Measurements from ENCODE around the gene APBA1. TPM values are rescaled to one million over a fixed set of nuclear protein-coding genes. Genes with fewer than 3 reads are reported as not detected.

APBA1 gene
- total and polyA plus RNA-seq, 5 donors from 2014 or later, result 0.20 TPM; not detected in 4

- Histone ChIP-seq H3K36me3 (ENCODE audit: control insufficient read depth, insufficient read depth, low read length) (no peaks in the 10 kb centered on the region), H3K27ac (ENCODE audit: insufficient read depth, low read length, poor library complexity, severe bottlenecking) (no peak overlapping the region), H3K27me3 (ENCODE audit: control insufficient read depth, insufficient read depth, low read length) (no peaks in the 10 kb centered on the region), H3K4me3 (ENCODE audit: low read depth, low read length) (no peak overlapping the region), H3K4me1 (ENCODE audit: control insufficient read depth, insufficient read depth, low read length, poor library complexity, severe bottlenecking) (no peaks in the 10 kb centered on the region), H3K9me3 (ENCODE audit: control insufficient read depth in 2 of 2, low read length in 2 of 2) (no peaks in the 10 kb centered on the region)
- ATAC-seq (ENCODE audit: low read depth in 2 of 2), result no peak
- Mint-ChIP-seq H3K27me3 (peaks cover 4% of the 10 kb centered on the region), H3K9me3 (peaks cover 0 to 2% (median 0%) of the 10 kb centered on the region in 7 donors), H3K4me1 (no peaks in the 10 kb centered on the region), H3K36me3 (no peaks in the 10 kb centered on the region), H3K27ac (no peak overlapping the region), H3K4me3 (no peak overlapping the region)
- DNase-seq, result no peak
Measured at GRCh38 chr9:69572611-69573010, 99.6 kb downstream of the APBA1 start.

- H3K4me1 ChIP-seq (ENCODE audit: control insufficient read depth, insufficient read depth, low read length, poor library complexity, severe bottlenecking), result no peaks in the 10 kb centered on the region
- H3K27me3 Mint-ChIP-seq, result peaks cover 4% of the 10 kb centered on the region
- DNase-seq, result no peak
- H3K4me3 ChIP-seq (ENCODE audit: low read depth, low read length), result no peak overlapping the region
- H3K27ac Mint-ChIP-seq, result no peak overlapping the region
- H3K4me3 Mint-ChIP-seq, result no peak overlapping the region
- H3K27ac ChIP-seq (ENCODE audit: insufficient read depth, low read length, poor library complexity, severe bottlenecking), result no peak overlapping the region
- H3K9me3 Mint-ChIP-seq, result peaks cover 0 to 2% (median 0%) of the 10 kb centered on the region in 7 donors
- H3K9me3 ChIP-seq (ENCODE audit: control insufficient read depth in 2 of 2, low read length in 2 of 2), result no peaks in the 10 kb centered on the region
- H3K27me3 ChIP-seq (ENCODE audit: control insufficient read depth, insufficient read depth, low read length), result no peaks in the 10 kb centered on the region
- H3K36me3 Mint-ChIP-seq, result no peaks in the 10 kb centered on the region
- no peaks in the 10 kb centered on the region for H3K36me3 ChIP-seq (ENCODE audit: control insufficient read depth, insufficient read depth, low read length)
- ATAC-seq (ENCODE audit: low read depth in 2 of 2), result no peak
- H3K4me1 Mint-ChIP-seq, result no peaks in the 10 kb centered on the region
Measured at GRCh38 chr9:69571032-69571431, 101.1 kb downstream of the APBA1 start.

GRCh38 chr9:69569738-69570451, 102.3 kb downstream of the APBA1 start:
- H3K36me3 ChIP-seq (ENCODE audit: control insufficient read depth, insufficient read depth, low read length), result no peaks in the 10 kb centered on the region
- ATAC-seq (ENCODE audit: low read depth in 2 of 2), result no peak
- Mint-ChIP-seq H3K4me1 (no peaks in the 10 kb centered on the region), H3K27ac (no peak overlapping the region), H3K4me3 (no peak overlapping the region), H3K36me3 (no peaks in the 10 kb centered on the region), H3K27me3 (peaks cover 4% of the 10 kb centered on the region), H3K9me3 (peaks cover 0 to 2% (median 0%) of the 10 kb centered on the region in 7 donors)
- H3K27ac ChIP-seq (ENCODE audit: insufficient read depth, low read length, poor library complexity, severe bottlenecking), result no peak overlapping the region
- H3K4me1 ChIP-seq (ENCODE audit: control insufficient read depth, insufficient read depth, low read length, poor library complexity, severe bottlenecking), result no peaks in the 10 kb centered on the region
- H3K9me3 ChIP-seq (ENCODE audit: control insufficient read depth in 2 of 2, low read length in 2 of 2), result no peaks in the 10 kb centered on the region
- no peak overlapping the region for H3K4me3 ChIP-seq (ENCODE audit: low read depth, low read length)
- no peak for DNase-seq
- H3K27me3 ChIP-seq (ENCODE audit: control insufficient read depth, insufficient read depth, low read length), result no peaks in the 10 kb centered on the region

GRCh38 chr9:69564557-69564956, 107.6 kb downstream of the APBA1 start:
- Mint-ChIP-seq H3K27me3 (no peaks in the 10 kb centered on the region), H3K4me3 (no peak overlapping the region), H3K9me3 (no peaks in the 10 kb centered on the region), H3K4me1 (no peaks in the 10 kb centered on the region), H3K36me3 (no peaks in the 10 kb centered on the region), H3K27ac (no peak overlapping the region)
- no peak for ATAC-seq (ENCODE audit: low read depth in 2 of 2)
- Histone ChIP-seq H3K9me3 (ENCODE audit: control insufficient read depth in 2 of 2, low read length in 2 of 2) (no peaks in the 10 kb centered on the region), H3K4me1 (ENCODE audit: control insufficient read depth, insufficient read depth, low read length, poor library complexity, severe bottlenecking) (no peaks in the 10 kb centered on the region), H3K27ac (ENCODE audit: insufficient read depth, low read length, poor library complexity, severe bottlenecking) (no peak overlapping the region), H3K27me3 (ENCODE audit: control insufficient read depth, insufficient read depth, low read length) (no peaks in the 10 kb centered on the region), H3K36me3 (ENCODE audit: control insufficient read depth, insufficient read depth, low read length) (no peaks in the 10 kb centered on the region), H3K4me3 (ENCODE audit: low read depth, low read length) (no peak overlapping the region)
- no peak for DNase-seq

- Histone ChIP-seq H3K27ac (ENCODE audit: insufficient read depth, low read length, poor library complexity, severe bottlenecking) (no peak overlapping the region), H3K9me3 (ENCODE audit: control insufficient read depth in 2 of 2, low read length in 2 of 2) (no peaks in the 10 kb centered on the region), H3K36me3 (ENCODE audit: control insufficient read depth, insufficient read depth, low read length) (no peaks in the 10 kb centered on the region), H3K27me3 (ENCODE audit: control insufficient read depth, insufficient read depth, low read length) (peaks cover 2% of the 10 kb centered on the region), H3K4me1 (ENCODE audit: control insufficient read depth, insufficient read depth, low read length, poor library complexity, severe bottlenecking) (no peaks in the 10 kb centered on the region), H3K4me3 (ENCODE audit: low read depth, low read length) (no peak overlapping the region)
- no peak for DNase-seq
- no peak for ATAC-seq (ENCODE audit: low read depth in 2 of 2)
- no peaks in the 10 kb centered on the region for H3K9me3 Mint-ChIP-seq
- no peak overlapping the region for H3K27ac Mint-ChIP-seq
- H3K27me3 Mint-ChIP-seq, result peaks cover 4% of the 10 kb centered on the region
- H3K4me3 Mint-ChIP-seq, result no peak overlapping the region
- no peaks in the 10 kb centered on the region for H3K36me3 Mint-ChIP-seq
- no peaks in the 10 kb centered on the region for H3K4me1 Mint-ChIP-seq
Measured at GRCh38 chr9:69559126-69559525, 113.0 kb downstream of the APBA1 start.

- H3K4me1 Mint-ChIP-seq, result no peaks in the 10 kb centered on the region
- Histone ChIP-seq H3K4me3 (ENCODE audit: low read depth, low read length) (no peak overlapping the region), H3K27ac (ENCODE audit: insufficient read depth, low read length, poor library complexity, severe bottlenecking) (no peak overlapping the region), H3K27me3 (ENCODE audit: control insufficient read depth, insufficient read depth, low read length) (peaks cover 2% of the 10 kb centered on the region), H3K9me3 (ENCODE audit: control insufficient read depth in 2 of 2, low read length in 2 of 2) (no peaks in the 10 kb centered on the region), H3K36me3 (ENCODE audit: control insufficient read depth, insufficient read depth, low read length) (no peaks in the 10 kb centered on the region), H3K4me1 (ENCODE audit: control insufficient read depth, insufficient read depth, low read length, poor library complexity, severe bottlenecking) (no peaks in the 10 kb centered on the region)
- no peaks in the 10 kb centered on the region for H3K9me3 Mint-ChIP-seq
- DNase-seq, result no peak
- H3K27ac Mint-ChIP-seq, result no peak overlapping the region
- no peak for ATAC-seq (ENCODE audit: low read depth in 2 of 2)
- peaks cover 11% of the 10 kb centered on the region for H3K27me3 Mint-ChIP-seq
- H3K4me3 Mint-ChIP-seq, result no peak overlapping the region
- H3K36me3 Mint-ChIP-seq, result no peaks in the 10 kb centered on the region
Measured at GRCh38 chr9:69556707-69557106, 115.5 kb downstream of the APBA1 start.

- no peak overlapping the region for H3K4me3 ChIP-seq (ENCODE audit: low read depth, low read length)
- no peaks in the 10 kb centered on the region for H3K4me1 ChIP-seq (ENCODE audit: control insufficient read depth, insufficient read depth, low read length, poor library complexity, severe bottlenecking)
- DNase-seq (no peak), ATAC-seq (ENCODE audit: low read depth in 2 of 2) (no peak)
- Mint-ChIP-seq H3K4me3 (no peak overlapping the region), H3K36me3 (no peaks in the 10 kb centered on the region), H3K9me3 (no peaks in the 10 kb centered on the region), H3K27ac (no peak overlapping the region), H3K4me1 (no peaks in the 10 kb centered on the region), H3K27me3 (peaks cover 11% of the 10 kb centered on the region)
- no peak overlapping the region for H3K27ac ChIP-seq (ENCODE audit: insufficient read depth, low read length, poor library complexity, severe bottlenecking)
- no peaks in the 10 kb centered on the region for H3K36me3 ChIP-seq (ENCODE audit: control insufficient read depth, insufficient read depth, low read length)
- H3K27me3 ChIP-seq (ENCODE audit: control insufficient read depth, insufficient read depth, low read length), result peaks cover 2% of the 10 kb centered on the region
- H3K9me3 ChIP-seq (ENCODE audit: control insufficient read depth in 2 of 2, low read length in 2 of 2), result no peaks in the 10 kb centered on the region
Measured at GRCh38 chr9:69555802-69556201, 116.4 kb downstream of the APBA1 start.

- H3K4me1 ChIP-seq (ENCODE audit: control insufficient read depth, insufficient read depth, low read length, poor library complexity, severe bottlenecking), result no peaks in the 10 kb centered on the region
- H3K36me3 ChIP-seq (ENCODE audit: control insufficient read depth, insufficient read depth, low read length), result no peaks in the 10 kb centered on the region
- no peak overlapping the region for H3K27ac ChIP-seq (ENCODE audit: insufficient read depth, low read length, poor library complexity, severe bottlenecking)
- DNase-seq (no peak), ATAC-seq (ENCODE audit: low read depth in 2 of 2) (no peak)
- peaks cover 2% of the 10 kb centered on the region for H3K27me3 ChIP-seq (ENCODE audit: control insufficient read depth, insufficient read depth, low read length)
- Mint-ChIP-seq H3K4me1 (no peaks in the 10 kb centered on the region), H3K36me3 (no peaks in the 10 kb centered on the region), H3K27me3 (peaks cover 11% of the 10 kb centered on the region), H3K27ac (no peak overlapping the region), H3K4me3 (no peak overlapping the region), H3K9me3 (no peaks in the 10 kb centered on the region)
- no peak overlapping the region for H3K4me3 ChIP-seq (ENCODE audit: low read depth, low read length)
- H3K9me3 ChIP-seq (ENCODE audit: control insufficient read depth in 2 of 2, low read length in 2 of 2), result no peaks in the 10 kb centered on the region
Measured at GRCh38 chr9:69554945-69555344, 117.2 kb downstream of the APBA1 start.

All from CD4-positive, CD25-positive, alpha-beta regulatory T cell (primary cell).